H1 (cell line): ENCODE results near the gene ADRA2B. TPM values are rescaled to one million over a fixed set of nuclear protein-coding genes. Genes with fewer than 3 reads are reported as not detected.
"Not testable (repeated sequence)": the region's sequence is repeated elsewhere in the genome, so short reads cannot be mapped to it uniquely, and the experiment has no call there.

Source experiments
- CTCF ChIA-PET: fragments of 300-600 bp; sonication (Branson Sonifier 250); formaldehyde crosslinking; loops from one replicate; lab custom pipeline; 2021; ENCODE audit not compliant: partially characterized antibody; lab: Charles Lee
- POLR2A ChIA-PET: fragments of 300-600 bp; sonication (Branson Sonifier 250); formaldehyde crosslinking; loops from one replicate; lab custom pipeline; 2021; ENCODE audit warnings: inconsistent platforms; ENCODE audit not compliant: partially characterized antibody; lab: Charles Lee
- DNase-seq, 2 experiments: peaks; one replicate each; pipeline versions ENCODE4 v3.0.0 to v3.0.0-alpha.2; 2010 to 2022; ENCODE audit warnings: low spot score in 2 of 2, low read depth in 1 of 2, mixed read lengths in 1 of 2
- FAIRE-seq: peaks from 2 replicates; lab custom pipeline; 2011; peaks lifted over from hg19 to GRCh38; lab: Jason Lieb, UNC
- H2AFZ ChIP-seq: 2 replicates; pipeline ENCODE4 v1.8.1; 2012; ENCODE audit warnings: low read length, inconsistent platforms
- H2AK5ac ChIP-seq: 2 replicates; pipeline ENCODE4 v1.6.1; 2013; ENCODE audit warnings: low read depth, low read length
- H2BK120ac ChIP-seq: replicated peaks from 2 replicates; pipeline ENCODE3; 2013; ENCODE audit warnings: low read depth, low read length, inconsistent platforms
- H2BK12ac ChIP-seq: 2 replicates; pipeline ENCODE4 v1.6.1; 2013; ENCODE audit warnings: low read depth, low read length
- H2BK15ac ChIP-seq: 2 replicates; pipeline ENCODE4 v1.6.1; 2013; ENCODE audit warnings: low read length
- H2BK20ac ChIP-seq: 2 replicates; pipeline ENCODE4 v1.6.1; 2013; ENCODE audit warnings: low read length
- H2BK5ac ChIP-seq: 2 replicates; pipeline ENCODE4 v1.6.1; 2013; ENCODE audit warnings: low read depth, low read length
- H3K14ac ChIP-seq: 2 replicates; pipeline ENCODE4 v1.6.1; 2013; ENCODE audit warnings: inconsistent platforms; ENCODE audit not compliant: insufficient read length
- H3K18ac ChIP-seq: 2 replicates; pipeline ENCODE4 v1.6.1; 2013; ENCODE audit warnings: low read length; ENCODE audit errors: extremely low read depth
- H3K23ac ChIP-seq: 2 replicates; pipeline ENCODE4 v1.6.1; 2013; ENCODE audit warnings: inconsistent platforms; ENCODE audit not compliant: insufficient read length
- H3K23me2 ChIP-seq: 2 replicates; pipeline ENCODE4 v1.6.1; 2013; ENCODE audit warnings: low read depth, low read length
- H3K27ac ChIP-seq: 2 replicates; pipeline ENCODE4 v1.6.1; 2011; ENCODE audit warnings: low read depth, low read length, inconsistent platforms
- H3K27me3 ChIP-seq, 4 experiments: replicated peaks in 1 of 4; 1 replicate in 1 of 4; 2 replicates in 3 of 4; pipeline versions ENCODE4 v1.6.1 to v1.8.1; 2011 to 2013; ENCODE audit warnings: low read length in 3 of 4, mild to moderate bottlenecking in 3 of 4, inconsistent platforms in 2 of 4, mixed read lengths in 2 of 4, moderate library complexity in 1 of 4; ENCODE audit not compliant: control insufficient read depth in 3 of 4, insufficient read depth in 3 of 4; ENCODE audit errors: extremely low read depth in 1 of 4
- H3K36me3 ChIP-seq, 4 experiments: 2 replicates each; pipeline versions ENCODE4 v1.6.1 to v1.8.1; 2011 to 2013; ENCODE audit warnings: mild to moderate bottlenecking in 4 of 4, low read length in 3 of 4, moderate library complexity in 2 of 4, control low read depth in 1 of 4, inconsistent platforms in 1 of 4; ENCODE audit not compliant: insufficient read depth in 4 of 4, control insufficient read depth in 2 of 4
- H3K4ac ChIP-seq: replicated peaks from 2 replicates; pipeline ENCODE3; 2013; ENCODE audit warnings: low read length, low read depth, mixed read lengths, inconsistent platforms; ENCODE audit not compliant: insufficient read length
- H3K4me1 ChIP-seq, 4 experiments: replicated peaks in 1 of 4; 1 replicate in 1 of 4; 2 replicates in 3 of 4; pipeline versions ENCODE4 v1.6.1 to v1.8.1; 2011 to 2013; ENCODE audit warnings: low read length in 3 of 4, inconsistent platforms in 2 of 4, mixed read lengths in 1 of 4; ENCODE audit not compliant: insufficient read depth in 4 of 4, control insufficient read depth in 3 of 4
- H3K4me2 ChIP-seq, 2 experiments: 2 replicates each; pipeline versions ENCODE4 v1.6.1 to v1.8.1; 2011 to 2013; ENCODE audit warnings: low read depth in 2 of 2, low read length in 2 of 2, control low read depth in 1 of 2, inconsistent platforms in 1 of 2, mild to moderate bottlenecking in 1 of 2; ENCODE audit not compliant: insufficient read depth in 1 of 2
- H3K4me3 ChIP-seq, 4 experiments: fragments of 200-600, 300-600 bp in 1 of 4; sonication (generic), shearing (Covaris generic), sonication (Bioruptor Twin) in 1 of 4; 2 replicates each; pipeline versions ENCODE4 v1.5.1 to v1.8.1; 2011 to 2016; ENCODE audit warnings: low read length in 4 of 4, low read depth in 3 of 4, control low read depth in 2 of 4, inconsistent platforms in 2 of 4, mild to moderate bottlenecking in 2 of 4, mixed read lengths in 1 of 4, moderate library complexity in 1 of 4; ENCODE audit not compliant: insufficient read depth in 2 of 4; ENCODE audit errors: extremely low read depth in 1 of 4
- H3K56ac ChIP-seq: replicated peaks from 2 replicates; pipeline ENCODE3; 2013; ENCODE audit warnings: low read depth, mild to moderate bottlenecking, mixed read lengths, low read length, inconsistent platforms; ENCODE audit not compliant: insufficient read length
- H3K79me1 ChIP-seq: 2 replicates; pipeline ENCODE4 v1.6.1; 2013; ENCODE audit warnings: low read depth, low read length, control low read depth
- H3K79me2 ChIP-seq, 2 experiments: 2 replicates each; pipeline versions ENCODE4 v1.6.1 to v1.8.1; 2012 to 2013; ENCODE audit warnings: low read length in 2 of 2, mild to moderate bottlenecking in 2 of 2, inconsistent platforms in 1 of 2; ENCODE audit not compliant: insufficient read depth in 2 of 2, control insufficient read depth in 1 of 2
- H3K9ac ChIP-seq, 4 experiments: replicated peaks in 1 of 4; 1 replicate in 1 of 4; 2 replicates in 3 of 4; pipeline versions ENCODE4 v1.6.1 to v1.8.1; 2011 to 2013; ENCODE audit warnings: low read depth in 3 of 4, low read length in 3 of 4, control low read depth in 2 of 4, mild to moderate bottlenecking in 2 of 4, moderate library complexity in 2 of 4, inconsistent platforms in 1 of 4; ENCODE audit errors: extremely low read depth in 1 of 4
- H3K9me3 ChIP-seq, 2 experiments: 2 replicates each; pipeline versions ENCODE4 v1.6.1 to v1.8.1; 2012 to 2013; ENCODE audit warnings: mild to moderate bottlenecking in 2 of 2, moderate library complexity in 2 of 2, control low read depth in 1 of 2, inconsistent platforms in 1 of 2, low read depth in 1 of 2, low read length in 1 of 2, mixed read lengths in 1 of 2; ENCODE audit not compliant: insufficient read depth in 2 of 2
- H4K20me1 ChIP-seq, 2 experiments: replicated peaks in 1 of 2; 2 replicates each; pipeline versions ENCODE3 to v1.8.1; 2011 to 2013; ENCODE audit warnings: inconsistent platforms in 2 of 2, low read length in 2 of 2, mild to moderate bottlenecking in 1 of 2; ENCODE audit not compliant: insufficient read depth in 2 of 2, control insufficient read depth in 1 of 2
- H4K5ac ChIP-seq: 2 replicates; pipeline ENCODE4 v1.6.1; 2013; ENCODE audit warnings: low read length, low read depth, mixed read lengths, inconsistent platforms; ENCODE audit not compliant: insufficient read length
- H4K8ac ChIP-seq: 2 replicates; pipeline ENCODE4 v1.8.0; 2013; ENCODE audit warnings: mild to moderate bottlenecking, moderate library complexity, low read length, inconsistent platforms; ENCODE audit not compliant: insufficient read depth; ENCODE audit errors: extremely low read depth
- H4K91ac ChIP-seq: replicated peaks from 2 replicates; pipeline ENCODE3; 2013; ENCODE audit warnings: low read length, mixed read lengths, inconsistent platforms; ENCODE audit not compliant: insufficient read length
- WGBS, 2 experiments: shearing (Covaris generic) in 1 of 2; methylation state at CpG; one replicate each; pipeline versions ENCODE4 v1.1.6 to v1.1.7; 2013 to 2015; ENCODE audit warnings: low lambda C conversion rate in 2 of 2, mixed read lengths in 2 of 2, inconsistent platforms in 1 of 2, low coverage in 1 of 2, missing lambda C conversion rate in 1 of 2; ENCODE audit not compliant: insufficient replicate concordance in 2 of 2, insufficient coverage in 1 of 2, insufficient read length in 1 of 2; ENCODE audit errors: extremely low coverage in 1 of 2, missing lambda C conversion rate in 1 of 2; 5-methylcytosine and 5-hydroxymethylcytosine counted together
- polyA plus RNA-seq, 7 experiments: library from polyadenylated mRNA; depleted of rRNA in 3 of 7; stranded (reverse) in 5 of 7; unstranded in 2 of 7; fragments of >200 nt in 5 of 7; fragments of 200-250 nt in 2 of 7; gene quantifications; 1 replicate in 5 of 7; 2 replicates in 1 of 7; 4 replicates in 1 of 7; pipeline versions ENCODE4 v1.2.1 to v1.2.3, GENCODE V29; 2011 to 2013; ENCODE audit warnings: missing spikeins in 2 of 7, mixed read lengths in 2 of 7
- total RNA-seq: library from RNA; stranded (reverse); fragmentation: NEBNext Ultra II Directional; extraction: Animal tissue kit (Norgen Biotek cat#: 25700); gene quantifications from 2 replicates; pipeline ENCODE4 v1.2.1, GENCODE V29; 2021

ADRA2B gene
- total and polyA plus RNA-seq, 2 of the 8 experiments (the other 6 are each of a cell fraction or from before 2014, with no cell fraction given) = 5.8 to 6.5 TPM

DNA sequence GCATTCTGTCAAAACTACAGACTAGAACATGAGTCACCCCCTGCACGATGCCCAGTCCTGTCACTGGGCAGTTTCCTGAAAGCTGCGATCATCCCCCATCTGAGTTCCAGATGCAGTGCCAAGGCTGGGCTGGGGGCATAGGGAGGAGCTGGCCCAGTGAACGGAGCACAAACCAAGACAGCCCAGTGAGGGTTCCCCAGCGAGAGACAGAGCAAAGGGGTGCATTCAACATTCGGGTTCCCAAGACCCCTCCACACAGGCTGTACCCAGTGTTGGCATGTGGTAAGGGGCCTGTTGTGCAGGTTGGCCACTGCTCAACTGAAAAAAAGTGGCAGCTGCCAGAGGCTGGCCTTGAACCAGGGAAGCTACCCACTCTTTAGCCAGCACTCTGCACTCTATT, 46.0 kb downstream of the ADRA2B start:
- H3K79me2 ChIP-seq, FAIRE-seq, POLR2A ChIA-PET: not testable (repeated sequence)

DNA sequence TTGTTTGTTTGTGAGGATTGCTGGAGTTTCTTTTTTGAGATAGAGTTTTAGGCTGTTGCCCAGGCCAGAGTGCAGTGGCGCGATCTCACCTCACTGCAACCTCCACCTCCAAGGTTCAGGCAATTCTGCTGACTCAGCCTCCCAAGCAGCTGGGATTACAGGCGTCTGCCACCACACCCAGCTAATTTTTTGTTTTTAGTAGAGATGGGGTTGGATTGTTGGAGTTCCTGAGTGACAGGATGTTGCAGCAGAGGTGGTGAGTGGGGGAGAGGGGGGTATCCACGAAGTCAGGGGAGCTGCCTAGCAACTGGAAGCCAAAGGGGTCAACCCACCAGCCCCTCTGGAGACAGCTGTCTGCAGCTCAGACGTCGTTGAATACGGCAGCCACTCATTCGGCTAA, 46.5 kb downstream of the ADRA2B start:
- H3K79me2 ChIP-seq, H2BK120ac ChIP-seq, FAIRE-seq, H3K36me3 ChIP-seq, H3K14ac ChIP-seq, H4K8ac ChIP-seq, H3K9ac ChIP-seq, H4K91ac ChIP-seq, H3K4me2 ChIP-seq, H3K4me1 ChIP-seq, H3K4ac ChIP-seq, POLR2A ChIA-PET, H4K5ac ChIP-seq, H3K27me3 ChIP-seq, H3K18ac ChIP-seq, H3K27ac ChIP-seq, DNase-seq, H4K20me1 ChIP-seq, H3K56ac ChIP-seq, CTCF ChIA-PET, H2BK5ac ChIP-seq, H2AFZ ChIP-seq, H2BK12ac ChIP-seq, H2BK15ac ChIP-seq, H3K23ac ChIP-seq, H3K4me3 ChIP-seq, H2AK5ac ChIP-seq, H2BK20ac ChIP-seq, H3K79me1 ChIP-seq, H3K23me2 ChIP-seq, H3K9me3 ChIP-seq: not testable (repeated sequence)
- WGBS, 2 experiments = 83% methylated on average over 6 of the region's 8 CpGs; no CpG with 5 or more reads in 1 of the 2 experiments

More for the DNA sequence above, 46.0 kb downstream of the ADRA2B start:
- H4K91ac ChIP-seq, H3K4me3 ChIP-seq, H2BK5ac ChIP-seq, H3K4me1 ChIP-seq, H2BK20ac ChIP-seq, H3K14ac ChIP-seq, H3K27ac ChIP-seq, H4K8ac ChIP-seq, H2BK12ac ChIP-seq, H3K56ac ChIP-seq, H3K9ac ChIP-seq, H3K4me2 ChIP-seq, H2AK5ac ChIP-seq, H4K20me1 ChIP-seq, DNase-seq, H3K18ac ChIP-seq, H3K9me3 ChIP-seq, H2AFZ ChIP-seq, H2BK15ac ChIP-seq, H3K27me3 ChIP-seq, H3K23me2 ChIP-seq, H3K36me3 ChIP-seq, H4K5ac ChIP-seq, H2BK120ac ChIP-seq, H3K4ac ChIP-seq, H3K23ac ChIP-seq, H3K79me1 ChIP-seq: not testable (repeated sequence)
- CTCF ChIA-PET = interaction anchor here (1.3 kb wide), 1 partner anchor 48 kb away, joined by 3 read pairs; no protein-coding TSS in a partner anchor
- 94% methylated on average over 4 of the region's 5 CpGs; no CpG with 5 or more reads in 1 of the 2 experiments for WGBS, 2 experiments
